Trophoblast cell (in vitro differentiated cells and primary cell): ENCODE data around the gene NDUFS4.
"Not testable (repeated sequence)": the region's sequence is repeated elsewhere in the genome, so short reads cannot be mapped to it uniquely, and the experiment has no call there.

Experiments
- DNase-seq, 2 donors: peaks; one replicate each; pipeline ENCODE4 v3.0.0-alpha.2; 2016
- H2AFZ ChIP-seq: 2 replicates; pipeline ENCODE4 v1.6.1; 2013; ENCODE audit warnings: low read length, moderate library complexity, mild to moderate bottlenecking; ENCODE audit not compliant: insufficient read depth, poor library complexity
- H2AK5ac ChIP-seq: 2 replicates; pipeline ENCODE4 v1.6.1; 2013; ENCODE audit warnings: mild to moderate bottlenecking, low read length
- H2BK120ac ChIP-seq: 2 replicates; pipeline ENCODE4 v1.6.1; 2013; ENCODE audit warnings: low read length, mild to moderate bottlenecking, moderate library complexity; ENCODE audit not compliant: insufficient read depth, poor library complexity
- H2BK12ac ChIP-seq: 2 replicates; pipeline ENCODE4 v1.6.1; 2013; ENCODE audit warnings: mild to moderate bottlenecking, low read length, moderate library complexity
- H2BK5ac ChIP-seq: 2 replicates; pipeline ENCODE4 v1.6.1; 2013; ENCODE audit warnings: low read length, low read depth, moderate library complexity, mild to moderate bottlenecking; ENCODE audit not compliant: poor library complexity
- H3K14ac ChIP-seq: 2 replicates; pipeline ENCODE4 v1.6.1; 2013; ENCODE audit warnings: mild to moderate bottlenecking, low read length
- H3K18ac ChIP-seq: 2 replicates; pipeline ENCODE4 v1.6.1; 2013; ENCODE audit warnings: mild to moderate bottlenecking, low read length
- H3K23ac ChIP-seq: 2 replicates; pipeline ENCODE4 v1.6.1; 2013; ENCODE audit warnings: low read length
- H3K27ac ChIP-seq: 2 replicates; pipeline ENCODE4 v1.5.1; 2013; ENCODE audit warnings: low read depth, mild to moderate bottlenecking, inconsistent platforms, low read length, moderate library complexity
- H3K27me3 ChIP-seq: 2 replicates; pipeline ENCODE4 v1.6.1; 2013; ENCODE audit warnings: inconsistent platforms, mild to moderate bottlenecking, low read length, moderate library complexity; ENCODE audit not compliant: insufficient read depth
- H3K36me3 ChIP-seq, 2 experiments: 1 replicate in 1 of 2; 2 replicates in 1 of 2; pipeline ENCODE4 v1.6.1; 2013; ENCODE audit warnings: low read length in 2 of 2, mild to moderate bottlenecking in 2 of 2, moderate library complexity in 1 of 2; ENCODE audit not compliant: insufficient read depth in 2 of 2, control insufficient read depth in 1 of 2
- H3K4ac ChIP-seq: 2 replicates; pipeline ENCODE4 v1.6.1; 2013; ENCODE audit warnings: low read depth, mild to moderate bottlenecking, low read length, moderate library complexity
- H3K4me1 ChIP-seq, 2 experiments: 1 replicate in 1 of 2; 2 replicates in 1 of 2; pipeline ENCODE4 v1.6.1; 2013; ENCODE audit warnings: low read length in 2 of 2, mild to moderate bottlenecking in 2 of 2, moderate library complexity in 1 of 2; ENCODE audit not compliant: insufficient read depth in 2 of 2, control insufficient read depth in 1 of 2
- H3K4me2 ChIP-seq: 2 replicates; pipeline ENCODE4 v1.6.1; 2013; ENCODE audit warnings: inconsistent platforms, mild to moderate bottlenecking, low read length, moderate library complexity
- H3K4me3 ChIP-seq: 2 replicates; pipeline ENCODE4 v1.5.1; 2013; ENCODE audit warnings: mild to moderate bottlenecking, low read depth, low read length, inconsistent platforms
- H3K79me1 ChIP-seq: one replicate; pipeline ENCODE4 v1.6.1; 2013; ENCODE audit warnings: low read length
- H3K79me2 ChIP-seq: 2 replicates; pipeline ENCODE4 v1.6.1; 2013; ENCODE audit warnings: low read length, mild to moderate bottlenecking; ENCODE audit not compliant: control insufficient read depth, insufficient read depth, poor library complexity
- H3K9ac ChIP-seq: 2 replicates; pipeline ENCODE4 v1.6.1; 2013; ENCODE audit warnings: mild to moderate bottlenecking, low read length
- H3K9me3 ChIP-seq: 2 replicates; pipeline ENCODE4 v1.6.1; 2013; ENCODE audit warnings: low read depth, mild to moderate bottlenecking, control low read depth, inconsistent platforms, low read length; ENCODE audit not compliant: insufficient read depth
- H4K12ac ChIP-seq: 2 replicates; pipeline ENCODE4 v1.6.1; 2013; ENCODE audit warnings: low read depth, mild to moderate bottlenecking, low read length, moderate library complexity
- H4K8ac ChIP-seq: 2 replicates; pipeline ENCODE4 v1.6.1; 2013; ENCODE audit warnings: low read depth, mild to moderate bottlenecking, low read length, moderate library complexity
- H4K91ac ChIP-seq: one replicate; pipeline ENCODE4 v1.6.1; 2013; ENCODE audit warnings: low read depth, mild to moderate bottlenecking, low read length, moderate library complexity
- WGBS: extraction: QIAGEN DNeasy Blood & Tissue Kit; methylation state at CpG from one replicate; pipeline ENCODE4 v1.1.7; 2013; ENCODE audit warnings: missing lambda C conversion rate; ENCODE audit not compliant: insufficient read length, insufficient coverage; ENCODE audit errors: extremely low coverage; 5-methylcytosine and 5-hydroxymethylcytosine counted together

The NDUFS4 gene

DNA sequence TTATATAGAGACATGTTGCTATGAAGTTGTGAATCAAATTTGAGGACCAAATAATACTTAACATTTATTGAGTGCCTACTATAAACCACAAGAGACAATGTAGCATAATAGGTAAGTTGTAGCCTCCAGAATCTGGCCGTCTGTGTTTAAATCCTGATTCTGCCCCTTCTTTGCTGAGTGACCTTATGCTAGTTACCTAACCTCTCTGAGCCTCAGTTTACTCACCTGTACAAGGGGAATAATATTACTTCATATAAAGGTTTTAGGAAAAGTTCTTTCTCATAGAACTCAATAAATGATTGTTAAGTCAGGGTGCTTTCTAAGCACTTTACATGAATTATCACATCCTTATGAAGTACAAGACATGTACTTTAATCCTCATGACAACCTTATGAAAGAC, 120.6 kb downstream of the NDUFS4 start:
- H3K27me3 ChIP-seq, result no peaks in the 10 kb centered on the region
- H3K14ac ChIP-seq, result no peak overlapping the region
- no peaks in the 10 kb centered on the region for H3K79me2 ChIP-seq
- no peak overlapping the region for H3K23ac ChIP-seq
- no peak overlapping the region for H3K4me2 ChIP-seq
- H3K9ac ChIP-seq, result no peak overlapping the region
- no peak overlapping the region for H2BK5ac ChIP-seq
- H3K27ac ChIP-seq, result no peak overlapping the region
- no peak overlapping the region for H2BK12ac ChIP-seq
- H3K4ac ChIP-seq, result no peak overlapping the region
- H3K79me1 ChIP-seq, result no peaks in the 10 kb centered on the region
- H3K9me3 ChIP-seq, result no peaks in the 10 kb centered on the region
- H2BK120ac ChIP-seq, result no peak overlapping the region
- no peak overlapping the region for H2AFZ ChIP-seq
- no peak overlapping the region for H4K8ac ChIP-seq
- WGBS, result no CpG with 5 or more reads among the region's 1 CpG
- no peak overlapping the region for H3K18ac ChIP-seq
- no peak overlapping the region for H3K4me3 ChIP-seq
- no peak overlapping the region for H4K91ac ChIP-seq
- H3K36me3 ChIP-seq, result no peaks in the 10 kb centered on the region
- no peak overlapping the region for H2AK5ac ChIP-seq
- DNase-seq, result no peak
- H3K4me1 ChIP-seq, result no peaks in the 10 kb centered on the region
- H4K12ac ChIP-seq, result no peak overlapping the region

DNA sequence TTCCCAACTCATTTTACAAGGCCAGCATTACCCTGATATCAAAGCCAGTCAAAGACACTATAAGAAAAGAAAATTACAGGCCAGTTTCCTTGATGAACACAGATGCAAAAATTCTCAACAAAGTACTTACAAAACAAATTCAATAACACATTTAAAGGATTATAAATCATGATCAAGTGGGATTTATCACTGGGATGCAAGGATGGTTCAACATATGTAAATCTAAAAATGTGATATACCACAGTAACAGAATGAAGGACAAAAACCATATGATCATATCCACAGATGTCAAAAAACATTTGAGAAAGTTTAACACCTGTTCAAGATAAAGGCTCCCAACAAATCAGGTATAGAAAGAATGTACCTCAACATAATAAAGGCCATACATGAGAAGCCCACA, 130.6 kb downstream of the NDUFS4 start:
- DNase-seq, result no peak
- Histone ChIP-seq H3K9me3 (no peaks in the 10 kb centered on the region), H3K27ac (no peak overlapping the region), H3K4me3 (no peak overlapping the region), H3K23ac (no peak overlapping the region), H3K9ac (no peak overlapping the region), H3K14ac (no peak overlapping the region), H2AFZ (no peak overlapping the region), H3K4ac (no peak overlapping the region), H4K8ac (no peak overlapping the region), H2BK5ac (no peak overlapping the region), H3K79me2 (no peaks in the 10 kb centered on the region), H3K4me1 (no peaks in the 10 kb centered on the region), H4K91ac (no peak overlapping the region), H3K4me2 (no peak overlapping the region), H3K18ac (no peak overlapping the region), H2BK120ac (no peak overlapping the region), H3K79me1 (no peaks in the 10 kb centered on the region), H3K27me3 (no peaks in the 10 kb centered on the region), H2BK12ac (no peak overlapping the region), H4K12ac (no peak overlapping the region), H3K36me3 (peaks cover 0 to 2% of the 10 kb centered on the region in 2 experiments), H2AK5ac (no peak overlapping the region)

DNA sequence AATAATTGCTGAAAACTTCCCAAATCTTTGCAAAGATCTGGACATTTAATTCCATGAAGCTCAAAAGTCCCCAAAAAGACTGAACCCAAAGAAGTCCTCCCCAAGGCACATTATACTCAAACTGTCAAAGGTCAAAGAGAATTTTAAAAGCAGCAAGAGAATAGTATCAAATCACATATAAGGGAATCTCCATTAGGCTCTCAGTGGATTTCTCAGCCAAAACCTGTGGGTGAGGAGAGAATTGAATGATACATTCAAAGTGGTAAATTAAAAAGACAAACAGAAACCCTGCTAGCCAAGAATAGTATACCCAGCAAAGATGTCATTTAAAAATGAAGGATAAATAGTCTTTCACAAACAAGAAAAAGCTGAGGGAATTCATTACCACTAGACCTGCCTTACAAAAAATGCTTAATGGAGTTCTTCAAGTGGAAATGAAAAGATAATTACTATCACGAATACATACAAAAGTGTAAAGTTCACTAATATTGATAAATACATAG, 134.1 kb downstream of the NDUFS4 start:
- Histone ChIP-seq H3K27ac (no peak overlapping the region), H3K79me2 (no peaks in the 10 kb centered on the region), H3K14ac (no peak overlapping the region)

DNA sequence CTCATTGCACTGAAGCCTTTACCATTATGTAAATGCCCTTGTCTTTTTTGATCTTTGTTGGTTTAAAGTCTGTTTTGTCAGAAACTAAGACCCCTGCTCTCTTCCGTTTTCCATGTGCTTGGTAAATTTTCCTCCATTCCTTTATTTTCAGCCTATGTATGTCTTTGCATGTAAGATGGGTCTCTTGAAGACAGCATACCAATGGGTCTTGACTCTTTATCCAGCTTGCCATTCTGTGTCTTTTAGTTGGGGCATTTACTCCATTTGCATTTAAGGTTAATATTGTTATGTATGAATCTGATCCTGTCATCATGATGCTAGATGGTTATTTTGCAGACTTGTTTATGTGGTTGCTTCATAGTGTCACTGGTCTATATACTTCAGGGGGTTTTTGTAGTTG, 150.0 kb downstream of the NDUFS4 start:
- H3K79me1 ChIP-seq, H3K4me3 ChIP-seq, H3K9me3 ChIP-seq, H2AFZ ChIP-seq, H3K4me2 ChIP-seq, H3K27ac ChIP-seq, H3K23ac ChIP-seq, H2BK5ac ChIP-seq, H4K91ac ChIP-seq, H3K27me3 ChIP-seq, H3K14ac ChIP-seq, H3K18ac ChIP-seq, H4K8ac ChIP-seq, H3K36me3 ChIP-seq, H4K12ac ChIP-seq, H2BK120ac ChIP-seq, H3K9ac ChIP-seq, H2BK12ac ChIP-seq, H3K79me2 ChIP-seq, H2AK5ac ChIP-seq, DNase-seq, H3K4ac ChIP-seq, H3K4me1 ChIP-seq: not testable (repeated sequence)
- no CpG with 5 or more reads among the region's 1 CpG for WGBS

More for the DNA sequence above, 134.1 kb downstream of the NDUFS4 start:
- no peak overlapping the region for H3K4me2 ChIP-seq
- H2AK5ac ChIP-seq, result no peak overlapping the region
- no peak overlapping the region for H2BK120ac ChIP-seq
- DNase-seq, result no peak
- no peak overlapping the region for H2BK12ac ChIP-seq
- H2AFZ ChIP-seq, result no peak overlapping the region
- no peaks in the 10 kb centered on the region for H3K27me3 ChIP-seq
- H3K79me1 ChIP-seq, result no peaks in the 10 kb centered on the region
- no peaks in the 10 kb centered on the region for H3K9me3 ChIP-seq
- H3K4ac ChIP-seq, result no peak overlapping the region
- no peak overlapping the region for H4K91ac ChIP-seq
- H3K18ac ChIP-seq, result no peak overlapping the region
- peaks cover 0 to 2% of the 10 kb centered on the region in 2 experiments for H3K36me3 ChIP-seq
- H4K12ac ChIP-seq, result no peak overlapping the region
- no peak overlapping the region for H4K8ac ChIP-seq
- H2BK5ac ChIP-seq, result no peak overlapping the region
- no peak overlapping the region for H3K23ac ChIP-seq
- no peak overlapping the region for H3K9ac ChIP-seq
- H3K4me1 ChIP-seq, result no peaks in the 10 kb centered on the region
- no peak overlapping the region for H3K4me3 ChIP-seq
- WGBS, result no CpG with 5 or more reads among the region's 1 CpG
